NB4 (cell line): ENCODE data around the gene NARF.

Source experiments
- DNase-seq: peaks from one replicate; pipeline ENCODE4 v3.0.0; 2010; ENCODE audit warnings: low read depth
- H3K4me3 ChIP-seq: one replicate; pipeline ENCODE4 v1.5.1; 2011; ENCODE audit warnings: mild to moderate bottlenecking, low read depth, low read length, moderate library complexity
- CTCF ChIP-seq: IDR thresholded peaks from one replicate; pipeline ENCODE4 v1.5.1; 2012; ENCODE audit warnings: low read depth, low read length
- MAX ChIP-seq: IDR thresholded peaks from 2 replicates; pipeline ENCODE4 v1.6.1; 2011; ENCODE audit warnings: low read depth, low read length
- MYC ChIP-seq: IDR thresholded peaks from 2 replicates; pipeline ENCODE4 v1.6.1; 2011; ENCODE audit warnings: low read depth, low read length
- POLR2A ChIP-seq: IDR thresholded peaks from 2 replicates; pipeline ENCODE4 v1.6.1; 2011; ENCODE audit warnings: mild to moderate bottlenecking; ENCODE audit not compliant: insufficient read length; ENCODE audit errors: extremely low read depth

NARF gene

GRCh38 chr17:82443465-82444283 is 14.9 kb upstream of the NARF start:
- DNase-seq: no peak
- no peak for TF ChIP-seq CTCF
- TF ChIP-seq POLR2A: no peak
- TF ChIP-seq MAX: no peak
- TF ChIP-seq MYC: no peak
- no peak overlapping the region for H3K4me3 ChIP-seq

- DNase-seq: no peak
- no peak for TF ChIP-seq MAX
- TF ChIP-seq POLR2A: no peak
- TF ChIP-seq MYC: no peak
- no peak for TF ChIP-seq CTCF
- no peak overlapping the region for H3K4me3 ChIP-seq
Observed at GRCh38 chr17:82444284-82444893, 14.2 kb upstream of the NARF start.

GRCh38 chr17:82444941-82445521 is 13.5 kb upstream of the NARF start:
- no peak overlapping the region for H3K4me3 ChIP-seq
- no peak for DNase-seq
- TF ChIP-seq CTCF: no peak

GRCh38 chr17:82445542-82445941 is 13.0 kb upstream of the NARF start:
- H3K4me3 ChIP-seq: no peak overlapping the region
- DNase-seq: peak; percentile 25
- TF ChIP-seq MYC (no peak), MAX (no peak), POLR2A (no peak), CTCF (no peak)

GRCh38 chr17:82446124-82446523 is 12.4 kb upstream of the NARF start:
- DNase-seq: no peak
- H3K4me3 ChIP-seq: no peak overlapping the region
- TF ChIP-seq MYC (no peak), MAX (no peak), CTCF (no peak), POLR2A (no peak)
